Coronary artery (tissue), 2 donors: Measurements from ENCODE around the gene NR0B2.

Experiments used
- DNase-seq: peaks from one replicate; pipeline ENCODE4 v3.0.0-alpha.2; 2017; ENCODE audit warnings: low spot score
- H3K27ac ChIP-seq, 2 donors: fragments of 200-600 bp; sonication (generic); one replicate each; pipeline ENCODE4 v1.5.1; 2016 to 2019
- H3K4me3 ChIP-seq: fragments of 200-600 bp; sonication (generic); 2 replicates; pipeline ENCODE4 v1.5.1; 2016; ENCODE audit warnings: mild to moderate bottlenecking, moderate library complexity
- TF ChIP-seq, protein P1 (sequence below): fragments of 200-600 bp; sonication (generic); IDR thresholded peaks from one replicate; pipeline ENCODE4 v1.5.1; 2019; ENCODE audit warnings: antibody characterized with exemption

The NR0B2 gene

GRCh38 chr1:26946270-26946669 is 32.5 kb upstream of the NR0B2 start:
- no peak overlapping the region for H3K4me3 ChIP-seq
- no peak for DNase-seq
- no peak overlapping the region for H3K27ac ChIP-seq
- TF ChIP-seq, protein P1, sequence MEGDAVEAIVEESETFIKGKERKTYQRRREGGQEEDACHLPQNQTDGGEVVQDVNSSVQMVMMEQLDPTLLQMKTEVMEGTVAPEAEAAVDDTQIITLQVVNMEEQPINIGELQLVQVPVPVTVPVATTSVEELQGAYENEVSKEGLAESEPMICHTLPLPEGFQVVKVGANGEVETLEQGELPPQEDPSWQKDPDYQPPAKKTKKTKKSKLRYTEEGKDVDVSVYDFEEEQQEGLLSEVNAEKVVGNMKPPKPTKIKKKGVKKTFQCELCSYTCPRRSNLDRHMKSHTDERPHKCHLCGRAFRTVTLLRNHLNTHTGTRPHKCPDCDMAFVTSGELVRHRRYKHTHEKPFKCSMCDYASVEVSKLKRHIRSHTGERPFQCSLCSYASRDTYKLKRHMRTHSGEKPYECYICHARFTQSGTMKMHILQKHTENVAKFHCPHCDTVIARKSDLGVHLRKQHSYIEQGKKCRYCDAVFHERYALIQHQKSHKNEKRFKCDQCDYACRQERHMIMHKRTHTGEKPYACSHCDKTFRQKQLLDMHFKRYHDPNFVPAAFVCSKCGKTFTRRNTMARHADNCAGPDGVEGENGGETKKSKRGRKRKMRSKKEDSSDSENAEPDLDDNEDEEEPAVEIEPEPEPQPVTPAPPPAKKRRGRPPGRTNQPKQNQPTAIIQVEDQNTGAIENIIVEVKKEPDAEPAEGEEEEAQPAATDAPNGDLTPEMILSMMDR: no peak

GRCh38 chr1:26945728-26946127 is 32.0 kb upstream of the NR0B2 start:
- TF ChIP-seq, protein P1: no peak
- no peak for DNase-seq
- no peak overlapping the region for H3K4me3 ChIP-seq
- no peak overlapping the region for H3K27ac ChIP-seq

GRCh38 chr1:26945138-26945537 is 31.4 kb upstream of the NR0B2 start:
- Histone ChIP-seq H3K4me3 (no peak overlapping the region), H3K27ac (no peak overlapping the region)
- TF ChIP-seq, protein P1: no peak
- no peak for DNase-seq

- H3K27ac ChIP-seq: no peak overlapping the region
- DNase-seq: no peak
- TF ChIP-seq, protein P1: no peak
- no peak overlapping the region for H3K4me3 ChIP-seq
These were observed 28.9 kb upstream of the NR0B2 start for GRCh38 chr1:26942656-26943055.

DNA sequence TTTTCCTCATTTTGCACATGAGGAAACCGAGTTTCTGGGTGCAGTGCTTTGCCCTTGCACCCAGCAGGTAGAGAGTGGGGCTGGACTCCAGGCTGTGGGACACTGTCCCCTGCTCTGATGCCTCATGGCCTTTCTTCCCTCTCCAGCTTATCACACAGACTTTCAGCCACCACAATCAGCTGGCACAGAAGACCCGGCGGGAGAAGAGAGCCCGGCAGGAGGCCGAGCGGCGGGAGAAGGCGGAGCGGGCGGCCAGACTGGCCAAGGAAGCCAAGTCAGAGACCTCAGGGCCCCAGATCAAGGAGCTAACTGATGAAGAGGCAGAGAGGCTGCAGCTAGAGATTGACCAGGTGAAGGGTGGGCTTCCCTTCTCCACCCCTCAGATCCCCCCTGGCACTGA is 27.5 kb upstream of the NR0B2 start:
- TF ChIP-seq, protein P1: no peak
- DNase-seq: no peak
- no peak overlapping the region for H3K27ac ChIP-seq
- no peak overlapping the region for H3K4me3 ChIP-seq

DNA sequence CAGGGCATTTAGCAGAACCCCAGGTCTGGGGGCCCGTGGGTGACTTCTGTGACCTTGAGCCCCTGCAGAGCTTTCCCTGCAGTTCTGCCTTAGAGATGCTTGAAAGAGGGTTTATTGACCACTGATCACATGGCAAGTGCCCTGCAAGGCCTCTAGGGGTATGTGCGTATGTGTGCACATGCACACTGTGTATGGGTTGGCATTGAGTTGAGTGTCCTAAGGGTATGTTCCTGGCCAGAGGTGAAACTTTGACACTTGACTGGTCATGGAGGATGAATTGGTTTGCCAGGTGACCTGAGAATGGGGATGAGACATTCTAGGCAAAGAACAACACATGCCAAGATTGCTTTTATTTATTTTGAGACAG is 24.9 kb upstream of the NR0B2 start:
- TF ChIP-seq, protein P1: no peak
- no peak for DNase-seq
- Histone ChIP-seq H3K27ac (no peak overlapping the region), H3K4me3 (no peak overlapping the region)

DNA sequence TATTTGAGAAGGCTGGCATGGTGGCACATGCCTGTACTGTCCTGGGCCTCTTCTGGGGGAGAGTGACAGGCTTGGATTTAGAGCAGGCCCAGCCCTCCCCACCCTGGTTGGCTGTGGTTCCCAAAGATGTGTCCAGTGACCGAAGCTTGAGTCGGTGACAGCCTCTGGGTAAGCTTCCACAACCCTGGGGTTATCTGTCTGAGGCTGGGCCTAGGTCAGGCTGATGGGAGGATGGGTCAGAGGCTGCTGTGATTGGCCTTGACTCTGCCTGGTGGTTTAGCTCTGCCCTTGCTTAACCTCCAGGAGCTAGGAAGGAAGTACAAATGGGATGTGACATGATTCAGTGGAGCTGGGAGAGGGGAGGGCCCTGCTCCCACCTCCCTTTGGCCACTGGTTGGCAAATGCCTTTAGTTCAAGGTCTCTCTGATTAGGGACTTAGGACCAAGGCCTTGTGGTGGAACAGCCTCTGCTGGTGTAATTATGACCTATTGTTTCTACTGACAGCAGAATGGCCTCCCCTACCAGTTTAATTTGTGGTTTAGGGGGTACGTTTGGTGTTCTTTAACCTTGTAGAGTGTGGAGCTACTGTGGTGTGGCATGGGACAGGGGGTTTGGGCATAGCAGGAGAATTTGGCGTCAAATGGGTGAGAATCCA is 24.4 kb upstream of the NR0B2 start:
- no peak overlapping the region for H3K27ac ChIP-seq
- DNase-seq: no peak
- TF ChIP-seq, protein P1: no peak
- H3K4me3 ChIP-seq: no peak overlapping the region
